ENCODE data around the gene RRP9.

The RRP9 gene

DNA sequence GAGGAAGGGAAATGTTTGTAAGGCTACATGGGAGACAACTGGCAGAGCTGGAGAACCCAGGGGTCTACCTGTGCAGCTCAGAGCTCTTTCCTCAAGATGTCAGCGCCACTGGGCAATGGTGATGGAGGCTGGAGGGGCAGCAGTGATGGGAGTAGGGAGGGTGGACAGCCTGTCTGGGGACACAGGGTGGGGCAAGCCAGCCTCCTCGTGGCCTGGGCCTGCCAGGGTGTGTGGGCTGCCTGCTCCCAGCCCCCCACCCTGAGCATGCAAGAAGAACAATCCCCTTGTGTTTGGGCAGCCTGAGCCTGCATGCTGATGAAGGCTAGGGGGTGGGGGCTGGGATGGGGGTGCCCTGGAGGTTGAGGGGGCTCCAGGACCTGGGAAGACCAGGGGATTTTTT, 24.3 kb upstream of the RRP9 start:
- H3K9me2 ChIP-seq (ENCODE audit: low read depth, low read length), result no peaks in the 10 kb centered on the region
- H3K9me3 ChIP-seq (ENCODE audit: low read length), result no peaks in the 10 kb centered on the region
- no peak for TF ChIP-seq EZH2 (IDR thresholded peaks at IDR 0.05; ENCODE audit: borderline replicate concordance, low read length)
- TF ChIP-seq, protein P1, sequence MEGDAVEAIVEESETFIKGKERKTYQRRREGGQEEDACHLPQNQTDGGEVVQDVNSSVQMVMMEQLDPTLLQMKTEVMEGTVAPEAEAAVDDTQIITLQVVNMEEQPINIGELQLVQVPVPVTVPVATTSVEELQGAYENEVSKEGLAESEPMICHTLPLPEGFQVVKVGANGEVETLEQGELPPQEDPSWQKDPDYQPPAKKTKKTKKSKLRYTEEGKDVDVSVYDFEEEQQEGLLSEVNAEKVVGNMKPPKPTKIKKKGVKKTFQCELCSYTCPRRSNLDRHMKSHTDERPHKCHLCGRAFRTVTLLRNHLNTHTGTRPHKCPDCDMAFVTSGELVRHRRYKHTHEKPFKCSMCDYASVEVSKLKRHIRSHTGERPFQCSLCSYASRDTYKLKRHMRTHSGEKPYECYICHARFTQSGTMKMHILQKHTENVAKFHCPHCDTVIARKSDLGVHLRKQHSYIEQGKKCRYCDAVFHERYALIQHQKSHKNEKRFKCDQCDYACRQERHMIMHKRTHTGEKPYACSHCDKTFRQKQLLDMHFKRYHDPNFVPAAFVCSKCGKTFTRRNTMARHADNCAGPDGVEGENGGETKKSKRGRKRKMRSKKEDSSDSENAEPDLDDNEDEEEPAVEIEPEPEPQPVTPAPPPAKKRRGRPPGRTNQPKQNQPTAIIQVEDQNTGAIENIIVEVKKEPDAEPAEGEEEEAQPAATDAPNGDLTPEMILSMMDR (IDR thresholded peaks at IDR 0.05; ENCODE audit: low read length), result no peak
- H3K27me3 ChIP-seq (ENCODE audit: insufficient read depth, low read length), result no peaks in the 10 kb centered on the region
- H3K4me1 ChIP-seq (ENCODE audit: insufficient read depth, low read length, severe bottlenecking), result peaks cover 11% of the 10 kb centered on the region
- H3K4me2 ChIP-seq (ENCODE audit: low read length), result no peak overlapping the region
- H3K36me3 ChIP-seq (ENCODE audit: insufficient read depth, low read length), result peaks cover 19% of the 10 kb centered on the region
- H3F3A ChIP-seq (ENCODE audit: insufficient read depth, low read length), result no peaks in the 10 kb centered on the region
- H4K20me1 ChIP-seq (ENCODE audit: insufficient read depth, low read length), result no peaks in the 10 kb centered on the region
- H3K4me3 ChIP-seq (ENCODE audit: low read depth, low read length, poor library complexity, severe bottlenecking), result no peak overlapping the region
- H3K9ac ChIP-seq (ENCODE audit: low read length), result no peak overlapping the region
- no peaks in the 10 kb centered on the region for H3K79me2 ChIP-seq (ENCODE audit: insufficient read depth, low read length)
- no peak overlapping the region for H3K27ac ChIP-seq (ENCODE audit: low read depth, low read length, poor library complexity, severe bottlenecking)
- H2AFZ ChIP-seq (ENCODE audit: low read length), result no peak overlapping the region

DNA sequence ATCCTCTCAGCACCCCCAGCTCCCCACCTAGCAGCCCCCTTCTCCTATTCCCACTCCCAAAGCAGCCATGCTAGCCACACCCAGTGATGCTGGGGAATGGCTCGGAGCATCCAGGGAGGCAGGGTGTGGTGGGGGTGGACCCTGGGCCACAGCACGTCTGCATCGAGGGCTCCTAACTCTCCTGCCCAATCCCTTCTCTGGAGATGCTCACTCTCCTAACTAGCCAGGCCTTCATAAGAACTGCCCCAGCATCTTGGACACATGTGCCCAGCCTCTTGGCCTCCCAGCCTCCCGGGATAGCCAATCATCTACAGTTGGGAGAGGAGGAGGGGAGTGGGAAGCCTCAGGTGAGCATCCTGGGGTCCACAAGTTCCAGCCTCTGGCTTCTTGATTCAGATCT, 22.8 kb upstream of the RRP9 start:
- Histone ChIP-seq H3K4me2 (ENCODE audit: low read length) (no peak overlapping the region), H3K36me3 (ENCODE audit: insufficient read depth, low read length) (peaks cover 10% of the 10 kb centered on the region; the same call in 1 of the 2 replicates)
- TF ChIP-seq, protein P1 (IDR thresholded peaks at IDR 0.05; ENCODE audit: low read length), result no peak
- TF ChIP-seq EZH2 (IDR thresholded peaks at IDR 0.05; ENCODE audit: borderline replicate concordance, low read length), result no peak

DNA sequence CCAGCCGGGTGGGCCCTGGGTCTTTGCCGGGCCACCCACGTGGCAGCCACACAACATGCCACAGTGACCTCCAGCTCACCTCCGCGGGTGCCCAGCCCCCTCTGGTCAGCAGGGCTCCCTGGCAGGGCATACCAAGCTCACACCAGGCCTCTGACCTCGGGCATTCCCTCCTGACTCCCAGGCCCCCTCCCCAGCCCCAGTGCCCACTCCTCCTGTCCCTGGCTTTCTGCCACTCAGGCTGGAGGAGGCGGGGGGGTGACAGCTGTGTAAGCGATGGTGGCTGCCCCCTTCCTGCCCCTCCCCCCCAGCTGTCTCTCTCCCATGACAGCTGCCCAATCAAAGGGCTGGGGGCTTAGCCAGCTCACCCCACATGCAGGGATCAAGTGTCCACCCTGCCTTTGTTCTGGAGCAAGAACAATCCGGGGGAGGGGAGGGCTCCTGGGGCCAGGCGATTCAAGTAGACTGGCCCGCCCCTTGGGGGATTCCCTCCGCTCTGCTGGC, 22.3 kb upstream of the RRP9 start:
- Histone ChIP-seq H3K27me3 (ENCODE audit: insufficient read depth, low read length) (no peaks in the 10 kb centered on the region), H3K4me3 (ENCODE audit: low read depth, low read length, poor library complexity, severe bottlenecking) (no peak overlapping the region), H2AFZ (ENCODE audit: low read length) (no peak overlapping the region), H3K9ac (ENCODE audit: low read length) (no peak overlapping the region), H3K79me2 (ENCODE audit: insufficient read depth, low read length) (no peaks in the 10 kb centered on the region), H3K4me1 (ENCODE audit: insufficient read depth, low read length, severe bottlenecking) (peaks cover 11% of the 10 kb centered on the region), H3K9me2 (ENCODE audit: low read depth, low read length) (no peaks in the 10 kb centered on the region), H3F3A (ENCODE audit: insufficient read depth, low read length) (no peaks in the 10 kb centered on the region), H3K36me3 (ENCODE audit: insufficient read depth, low read length) (peaks cover 5% of the 10 kb centered on the region; the same call in 1 of the 2 replicates), H3K9me3 (ENCODE audit: low read length) (no peaks in the 10 kb centered on the region), H3K27ac (ENCODE audit: low read depth, low read length, poor library complexity, severe bottlenecking) (no peak overlapping the region), H4K20me1 (ENCODE audit: insufficient read depth, low read length) (no peaks in the 10 kb centered on the region), H3K4me2 (ENCODE audit: low read length) (no peak overlapping the region)
- TF ChIP-seq, protein P1 (IDR thresholded peaks at IDR 0.05; ENCODE audit: low read length), result no peak
- no peak for TF ChIP-seq EZH2 (IDR thresholded peaks at IDR 0.05; ENCODE audit: borderline replicate concordance, low read length)

More for the DNA sequence above, 22.8 kb upstream of the RRP9 start:
- Histone ChIP-seq H3K4me1 (ENCODE audit: insufficient read depth, low read length, severe bottlenecking) (peaks cover 11% of the 10 kb centered on the region), H3K27ac (ENCODE audit: low read depth, low read length, poor library complexity, severe bottlenecking) (no peak overlapping the region), H3K4me3 (ENCODE audit: low read depth, low read length, poor library complexity, severe bottlenecking) (no peak overlapping the region), H3K9ac (ENCODE audit: low read length) (no peak overlapping the region), H3F3A (ENCODE audit: insufficient read depth, low read length) (no peaks in the 10 kb centered on the region), H3K27me3 (ENCODE audit: insufficient read depth, low read length) (no peaks in the 10 kb centered on the region), H4K20me1 (ENCODE audit: insufficient read depth, low read length) (no peaks in the 10 kb centered on the region), H3K9me2 (ENCODE audit: low read depth, low read length) (no peaks in the 10 kb centered on the region), H2AFZ (ENCODE audit: low read length) (no peak overlapping the region), H3K9me3 (ENCODE audit: low read length) (no peaks in the 10 kb centered on the region), H3K79me2 (ENCODE audit: insufficient read depth, low read length) (no peaks in the 10 kb centered on the region)

All from OCI-LY1 (cell line).